HepG2 (cell line): Measurements from ENCODE around the gene TM4SF4. TPM values are rescaled to one million over a fixed set of nuclear protein-coding genes. Genes with fewer than 3 reads are reported as not detected.
A peak's percentile ranks its signal among the peaks of the same experiment; 100 is the strongest.

Experiments used
- ATAC-seq: fragments of 200-7000 bp; cut with Tn5 transposase; 3 replicates; pipeline ENCODE4 v1.9.1; 2020; ENCODE audit warnings: mild to moderate bottlenecking, moderate library complexity
- BruUV-seq: library from RNA; stranded (reverse); fragments of 400-500 nt; replicated peaks from 2 replicates; lab custom pipeline; 2021; lab: Mats Ljungman, UMichigan
- CTCF ChIA-PET: fragments of 300-600 bp; formaldehyde crosslinking; extraction: SDS; loops from one replicate; lab custom pipeline; 2021; ENCODE audit warnings: low total read pairs, inconsistent platforms, low intra/inter-chr PET ratio; lab: Yijun Ruan, JAX
- POLR2A ChIA-PET: fragments of 350-600 bp; sonication (Branson Sonifier 250); formaldehyde crosslinking; loops from one replicate; lab custom pipeline; 2020; ENCODE audit warnings: antibody characterized with exemption, inconsistent platforms; lab: Yijun Ruan, JAX
- DNase-seq: peaks from one replicate; pipeline ENCODE4 v3.0.0-alpha.2; 2015; ENCODE audit warnings: low spot score
- FAIRE-seq: peaks from 3 replicates; lab custom pipeline; 2011; peaks lifted over from hg19 to GRCh38; lab: Jason Lieb, UNC
- H2AFZ ChIP-seq: one replicate; pipeline ENCODE4 v1.6.1; 2011; ENCODE audit warnings: low read length, inconsistent platforms
- H3K27ac ChIP-seq: fragments of 300-600 bp; 3 replicates; pipeline ENCODE4 v1.8.0; 2011; ENCODE audit warnings: mixed run types, mild to moderate bottlenecking, mixed read lengths, low read length, inconsistent platforms; ENCODE audit not compliant: insufficient read depth; ENCODE audit errors: extremely low read length
- H3K27me3 ChIP-seq, 2 experiments: fragments of 200-600 bp in 1 of 2; 2 replicates in 1 of 2; 3 replicates in 1 of 2; pipeline versions ENCODE4 v1.6.0 to v1.8.0; 2011; ENCODE audit warnings: low read length in 2 of 2, mild to moderate bottlenecking in 2 of 2, moderate library complexity in 2 of 2, inconsistent platforms in 1 of 2; ENCODE audit not compliant: insufficient read depth in 2 of 2, control insufficient read depth in 1 of 2
- H3K36me3 ChIP-seq, 2 experiments: fragments of 200-600 bp in 1 of 2; replicated peaks in 1 of 2; 2 replicates in 1 of 2; 3 replicates in 1 of 2; pipeline versions ENCODE4 v1.5.1 to v1.8.0; 2011; ENCODE audit warnings: low read length in 2 of 2, inconsistent platforms in 1 of 2; ENCODE audit not compliant: insufficient read depth in 2 of 2, control insufficient read depth in 1 of 2
- H3K4me1 ChIP-seq: 2 replicates; pipeline ENCODE4 v1.5.1; 2012; ENCODE audit warnings: low read length, inconsistent platforms; ENCODE audit not compliant: insufficient read depth
- H3K4me2 ChIP-seq: 2 replicates; pipeline ENCODE4 v1.6.0; 2011; ENCODE audit warnings: low read depth, low read length, inconsistent platforms
- H3K4me3 ChIP-seq, 3 experiments: fragments of 200-600 bp in 1 of 3; sonication (generic), shearing (Covaris generic) in 1 of 3; replicated peaks in 1 of 3; 2 replicates each; pipeline ENCODE4 v1.5.1; 2011 to 2016; ENCODE audit warnings: low read length in 3 of 3, inconsistent platforms in 2 of 3, low read depth in 2 of 3, mild to moderate bottlenecking in 2 of 3, control low read depth in 1 of 3, mixed read lengths in 1 of 3; ENCODE audit not compliant: insufficient read depth in 1 of 3
- H3K79me2 ChIP-seq: one replicate; pipeline ENCODE4 v1.6.1; 2011; ENCODE audit warnings: low read length, inconsistent platforms; ENCODE audit not compliant: insufficient read depth
- H3K9ac ChIP-seq: 2 replicates; pipeline ENCODE4 v1.6.0; 2011; ENCODE audit warnings: mild to moderate bottlenecking, low read depth, low read length, inconsistent platforms; ENCODE audit not compliant: insufficient read depth
- H3K9me3 ChIP-seq: 2 replicates; pipeline ENCODE4 v1.5.1; 2012; ENCODE audit warnings: mild to moderate bottlenecking, low read length
- H4K20me1 ChIP-seq: 2 replicates; pipeline ENCODE4 v1.6.0; 2011; ENCODE audit warnings: inconsistent platforms, mild to moderate bottlenecking, low read length, moderate library complexity; ENCODE audit not compliant: insufficient read depth
- AKAP8 ChIP-seq: sonication (generic); formaldehyde crosslinking; IDR thresholded peaks from 2 replicates; pipeline ENCODE4 v1.5.1; 2020; ENCODE audit warnings: mild to moderate bottlenecking, missing genetic modification reagents
- DNMT1 ChIP-seq: sonication (generic); formaldehyde crosslinking; IDR thresholded peaks from 2 replicates; pipeline ENCODE4 v1.5.1; 2020; ENCODE audit warnings: mild to moderate bottlenecking, missing genetic modification reagents
- ETV5 ChIP-seq: IDR thresholded peaks from 2 replicates; pipeline ENCODE4 v1.6.1; 2018; ENCODE audit warnings: missing biosample characterization, missing genetic modification reagents, inconsistent platforms, borderline replicate concordance
- HMG20A ChIP-seq: IDR thresholded peaks from 2 replicates; pipeline ENCODE4 v1.6.1; 2016; ENCODE audit warnings: borderline replicate concordance
- KDM2A ChIP-seq: sonication (generic); formaldehyde crosslinking; IDR thresholded peaks from 2 replicates; pipeline ENCODE4 v1.4.0; 2020; ENCODE audit warnings: low read depth, missing genetic modification reagents, borderline replicate concordance
- SMC3 ChIP-seq: IDR thresholded peaks from 2 replicates; pipeline ENCODE4 v1.6.1; 2011; ENCODE audit warnings: low read length, improper control_type of control experiment
- ZFY ChIP-seq: sonication (generic); formaldehyde crosslinking; IDR thresholded peaks from 2 replicates; pipeline ENCODE4 v1.4.0; 2020; ENCODE audit warnings: missing genetic modification reagents
- ZNF230 ChIP-seq: sonication (generic); formaldehyde crosslinking; IDR thresholded peaks from 2 replicates; pipeline ENCODE4 v1.4.0; 2020; ENCODE audit warnings: mild to moderate bottlenecking, missing genetic modification reagents
- ZNF501 ChIP-seq: sonication (generic); formaldehyde crosslinking; IDR thresholded peaks from 2 replicates; pipeline ENCODE4 v1.5.1; 2020; ENCODE audit warnings: mild to moderate bottlenecking, moderate library complexity, missing genetic modification reagents
- ZSCAN30 ChIP-seq: sonication (generic); formaldehyde crosslinking; IDR thresholded peaks from 2 replicates; pipeline ENCODE4 v1.5.0; 2020; ENCODE audit warnings: mild to moderate bottlenecking, missing genetic modification reagents
- WGBS: methylation state at CpG from one replicate; pipeline ENCODE4 v1.1.6; 2017; ENCODE audit warnings: low lambda C conversion rate; 5-methylcytosine and 5-hydroxymethylcytosine counted together
- in situ Hi-C: cut with HindIII; loops from 2 replicates; pipeline ENCODE4 v1.10.0; 2017; ENCODE audit warnings: low pct_unique_long_range_greater_than_20kb; ENCODE audit not compliant: extremely low pct_ligation_motif_present
- intact Hi-C: fragments of 100-400 bp; cut with micrococcal nuclease; formaldehyde crosslinking; loops from one replicate; pipeline ENCODE4 v1.10.0; 2022; ENCODE audit not compliant: unreplicated experiment
- polyA plus RNA-seq, 8 experiments: library from polyadenylated mRNA; depleted of rRNA in 3 of 8; stranded (reverse) in 7 of 8; unstranded in 1 of 8; fragments of >200 nt; fragmentation: Illumina TruSeq in 4 of 8; extraction: Trizol in 4 of 8; gene quantifications; 2 replicates each; pipeline versions ENCODE4 v1.2.1 to v1.2.3, GENCODE V29; 2011 to 2016; ENCODE audit warnings: low read depth in 4 of 8, missing spikeins in 1 of 8, mixed read lengths in 1 of 8; ENCODE audit not compliant: insufficient read depth in 1 of 8
- total RNA-seq, 5 experiments: library from RNA; depleted of rRNA; stranded (reverse); fragments of >200 nt; fragmentation: Illumina TruSeq; extraction: Trizol; gene quantifications; 2 replicates each; pipeline ENCODE4 v1.2.3, GENCODE V29; 2016; ENCODE audit warnings: low read depth in 1 of 5
- TF ChIP-seq, protein P1 (sequence below): sonication (generic); formaldehyde crosslinking; IDR thresholded peaks from 2 replicates; pipeline ENCODE4 v1.4.0; 2020; ENCODE audit warnings: missing genetic modification reagents
- TF ChIP-seq, protein P2 (sequence below): sonication (generic); IDR thresholded peaks from 2 replicates; pipeline ENCODE4 v1.6.1; 2016; ENCODE audit warnings: low read depth, borderline replicate concordance
- TF ChIP-seq, protein P3 (sequence below): sonication (generic); formaldehyde crosslinking; IDR thresholded peaks from 2 replicates; pipeline ENCODE4 v1.8.0; 2022; ENCODE audit warnings: missing genetic modification reagents, mild to moderate bottlenecking, inconsistent platforms, borderline replicate concordance
- TF ChIP-seq, protein P4 (sequence below): sonication (generic); formaldehyde crosslinking; IDR thresholded peaks from 2 replicates; pipeline ENCODE4 v1.4.0; 2020; ENCODE audit warnings: low read depth, mild to moderate bottlenecking, missing genetic modification reagents
- TF ChIP-seq, protein P5 (sequence below): sonication (generic); formaldehyde crosslinking; IDR thresholded peaks from 2 replicates; pipeline ENCODE4 v1.8.0; 2022; ENCODE audit warnings: missing genetic modification reagents, low read depth, mild to moderate bottlenecking, borderline replicate concordance

TM4SF4 gene
- total and polyA plus RNA-seq, 2 of the 13 experiments (the other 11 are each of a cell fraction or from before 2014, with no cell fraction given): 0.63 to 0.95 TPM

DNA sequence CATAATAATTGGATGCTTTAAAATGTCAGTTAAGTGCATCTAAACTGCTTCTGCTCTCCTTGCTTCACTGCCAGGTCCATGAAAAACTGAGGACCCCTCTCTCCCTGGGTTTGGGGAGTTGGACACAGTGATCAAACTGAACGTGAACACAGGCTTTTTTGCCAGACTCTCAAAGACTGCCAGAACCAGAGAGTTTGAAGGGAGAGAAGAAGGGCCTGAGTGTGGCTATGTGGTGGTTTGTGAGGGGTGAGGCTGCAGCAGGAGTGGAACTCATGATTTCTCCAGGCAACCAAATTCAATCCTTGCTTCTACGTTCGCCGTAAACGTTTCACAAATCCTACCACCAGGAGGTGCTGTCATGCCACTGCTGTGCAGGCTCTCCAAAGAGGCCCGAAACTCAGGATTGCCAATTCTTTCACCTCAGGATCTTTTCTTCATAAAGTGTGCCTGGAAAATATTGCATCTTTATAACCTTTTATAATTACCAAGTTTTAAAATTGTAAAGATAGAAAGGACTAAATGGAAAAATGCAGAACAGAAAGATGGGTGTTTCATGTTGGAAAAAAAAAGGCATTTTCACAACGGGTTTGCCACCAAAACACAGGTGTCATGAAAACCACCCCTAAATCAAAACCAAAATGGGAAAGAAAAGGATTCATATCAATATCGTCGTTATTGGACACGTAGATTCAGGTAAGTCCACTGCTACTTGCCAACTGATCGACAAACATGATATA is 19.7 kb downstream of the TM4SF4 start:
- intact Hi-C loops (loop anchor here (1.0 to 5.0 kb wide), 2 partner anchors 202 to 277 kb away; no protein-coding TSS in a partner anchor), in situ Hi-C loops (no loop called here)
- no peaks in the 10 kb centered on the region for H3K27me3 ChIP-seq
- ATAC-seq (peak; percentile 88), DNase-seq (peak; percentile 64), FAIRE-seq (peak; percentile 87)
- CTCF ChIA-PET: interaction anchor here (1.3 to 2.6 kb wide), 6 partner anchors 18 to 314 kb away, joined by 4 to 12 read pairs (median 8); no protein-coding TSS in a partner anchor
- H3K79me2 ChIP-seq: no peaks in the 10 kb centered on the region
- BruUV-seq: TSS peak; percentile 85
- peak overlapping the region; percentile 66 for H3K27ac ChIP-seq
- peak overlapping the region; percentile 59 for H3K9ac ChIP-seq
- peak overlapping the region; percentile 46 to 65 (median 62) for H3K4me3 ChIP-seq
- H3K4me2 ChIP-seq: peak overlapping the region; percentile 95
- peaks cover 47% of the 10 kb centered on the region for H3K4me1 ChIP-seq
- peak overlapping the region; percentile 90 for H2AFZ ChIP-seq
- 23% methylated on average over 11 of the region's 11 CpGs for WGBS
- no peaks in the 10 kb centered on the region for H4K20me1 ChIP-seq
- no peaks in the 10 kb centered on the region for H3K9me3 ChIP-seq
- no peaks in the 10 kb centered on the region for H3K36me3 ChIP-seq
- POLR2A ChIA-PET: interaction anchor here (1.0 to 1.2 kb wide), 2 partner anchors 138 to 364 kb away, joined by 3 read pairs; no protein-coding TSS in a partner anchor
- TF ChIP-seq, protein P1, sequence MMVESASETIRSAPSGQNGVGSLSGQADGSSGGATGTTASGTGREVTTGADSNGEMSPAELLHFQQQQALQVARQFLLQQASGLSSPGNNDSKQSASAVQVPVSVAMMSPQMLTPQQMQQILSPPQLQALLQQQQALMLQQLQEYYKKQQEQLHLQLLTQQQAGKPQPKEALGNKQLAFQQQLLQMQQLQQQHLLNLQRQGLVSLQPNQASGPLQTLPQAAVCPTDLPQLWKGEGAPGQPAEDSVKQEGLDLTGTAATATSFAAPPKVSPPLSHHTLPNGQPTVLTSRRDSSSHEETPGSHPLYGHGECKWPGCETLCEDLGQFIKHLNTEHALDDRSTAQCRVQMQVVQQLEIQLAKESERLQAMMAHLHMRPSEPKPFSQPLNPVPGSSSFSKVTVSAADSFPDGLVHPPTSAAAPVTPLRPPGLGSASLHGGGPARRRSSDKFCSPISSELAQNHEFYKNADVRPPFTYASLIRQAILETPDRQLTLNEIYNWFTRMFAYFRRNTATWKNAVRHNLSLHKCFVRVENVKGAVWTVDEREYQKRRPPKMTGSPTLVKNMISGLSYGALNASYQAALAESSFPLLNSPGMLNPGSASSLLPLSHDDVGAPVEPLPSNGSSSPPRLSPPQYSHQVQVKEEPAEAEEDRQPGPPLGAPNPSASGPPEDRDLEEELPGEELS (CRISPR knock-in tag): 0 out of 2 replicates have a peak, but pooled peaks have one; percentile 17
- TF ChIP-seq KDM2A (CRISPR knock-in tag) (peak; percentile 35; the same call in 1 of the 2 replicates), ETV5 (CRISPR knock-in tag) (no peak), ZSCAN30 (no peak), ZNF501 (CRISPR knock-in tag) (peak; percentile 41; the same call in 1 of the 2 replicates), HMG20A (CRISPR knock-in tag) (no peak), DNMT1 (CRISPR knock-in tag) (peak; percentile 82; the same call in 1 of the 2 replicates), SMC3 (peak; percentile 90), ZFY (CRISPR knock-in tag) (0 out of 2 replicates have a peak, but pooled peaks have one; percentile 11), ZNF230 (CRISPR knock-in tag) (0 out of 2 replicates have a peak, but pooled peaks have one; percentile 27), AKAP8 (CRISPR knock-in tag) (no peak)
- TF ChIP-seq, protein P2, sequence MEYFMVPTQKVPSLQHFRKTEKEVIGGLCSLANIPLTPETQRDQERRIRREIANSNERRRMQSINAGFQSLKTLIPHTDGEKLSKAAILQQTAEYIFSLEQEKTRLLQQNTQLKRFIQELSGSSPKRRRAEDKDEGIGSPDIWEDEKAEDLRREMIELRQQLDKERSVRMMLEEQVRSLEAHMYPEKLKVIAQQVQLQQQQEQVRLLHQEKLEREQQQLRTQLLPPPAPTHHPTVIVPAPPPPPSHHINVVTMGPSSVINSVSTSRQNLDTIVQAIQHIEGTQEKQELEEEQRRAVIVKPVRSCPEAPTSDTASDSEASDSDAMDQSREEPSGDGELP: no peak
- TF ChIP-seq, protein P3, sequence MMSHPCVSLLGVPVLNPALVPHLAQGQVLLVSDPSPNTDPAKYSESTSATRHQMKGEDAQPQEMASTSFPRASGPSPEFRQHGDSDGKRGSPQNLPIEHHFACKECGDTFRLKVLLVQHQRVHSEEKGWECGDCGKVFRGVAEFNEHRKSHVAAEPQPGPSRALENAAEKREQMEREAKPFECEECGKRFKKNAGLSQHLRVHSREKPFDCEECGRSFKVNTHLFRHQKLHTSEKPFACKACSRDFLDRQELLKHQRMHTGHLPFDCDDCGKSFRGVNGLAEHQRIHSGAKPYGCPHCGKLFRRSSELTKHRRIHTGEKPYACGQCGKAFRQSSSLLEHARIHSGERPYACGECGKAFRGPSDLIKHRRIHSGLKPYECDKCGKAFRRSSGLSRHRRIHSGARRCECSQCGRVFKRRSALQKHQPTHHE (CRISPR knock-in tag): no peak
- TF ChIP-seq, protein P4, sequence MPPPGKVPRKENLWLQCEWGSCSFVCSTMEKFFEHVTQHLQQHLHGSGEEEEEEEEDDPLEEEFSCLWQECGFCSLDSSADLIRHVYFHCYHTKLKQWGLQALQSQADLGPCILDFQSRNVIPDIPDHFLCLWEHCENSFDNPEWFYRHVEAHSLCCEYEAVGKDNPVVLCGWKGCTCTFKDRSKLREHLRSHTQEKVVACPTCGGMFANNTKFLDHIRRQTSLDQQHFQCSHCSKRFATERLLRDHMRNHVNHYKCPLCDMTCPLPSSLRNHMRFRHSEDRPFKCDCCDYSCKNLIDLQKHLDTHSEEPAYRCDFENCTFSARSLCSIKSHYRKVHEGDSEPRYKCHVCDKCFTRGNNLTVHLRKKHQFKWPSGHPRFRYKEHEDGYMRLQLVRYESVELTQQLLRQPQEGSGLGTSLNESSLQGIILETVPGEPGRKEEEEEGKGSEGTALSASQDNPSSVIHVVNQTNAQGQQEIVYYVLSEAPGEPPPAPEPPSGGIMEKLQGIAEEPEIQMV (CRISPR knock-in tag): no peak
- TF ChIP-seq, protein P5, sequence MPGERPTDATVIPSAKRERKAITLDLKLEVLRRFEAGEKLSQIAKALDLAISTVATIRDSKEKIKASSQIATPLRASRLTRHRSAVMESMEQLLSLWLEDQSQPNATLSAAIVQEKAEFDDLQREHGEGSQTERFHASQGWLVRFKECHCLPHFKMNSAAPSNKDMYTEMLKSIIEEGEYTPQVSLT (CRISPR knock-in tag): no peak
